Chondrocyte (in vitro differentiated cells): ENCODE data around the gene COMMD3. TPM values are rescaled to one million over a fixed set of nuclear protein-coding genes. Genes with fewer than 3 reads are reported as not detected.
"Not testable (repeated sequence)": the region's sequence is repeated elsewhere in the genome, so short reads cannot be mapped to it uniquely, and the experiment has no call there.

Experiments
- DNase-seq: peaks from one replicate; pipeline ENCODE4 v3.0.0; 2021; ENCODE audit warnings: mixed read lengths, low spot score
- H3K27ac Mint-ChIP-seq: one replicate; pipeline ENCODE4 v1.8.0; 2021; ENCODE audit warnings: mild to moderate bottlenecking, moderate library complexity, mixed read lengths; ENCODE audit not compliant: unreplicated experiment
- H3K27me3 Mint-ChIP-seq: 2 replicates; pipeline ENCODE4 v1.8.0; 2021; ENCODE audit warnings: low read depth, mixed read lengths
- H3K36me3 Mint-ChIP-seq: 2 replicates; pipeline ENCODE4 v1.8.0; 2021; ENCODE audit warnings: low read depth, mixed read lengths
- H3K4me1 Mint-ChIP-seq: 2 replicates; pipeline ENCODE4 v1.8.0; 2021; ENCODE audit warnings: low read depth, mild to moderate bottlenecking, mixed read lengths
- H3K4me3 Mint-ChIP-seq: one replicate; pipeline ENCODE4 v1.8.0; 2021; ENCODE audit warnings: mild to moderate bottlenecking, moderate library complexity, mixed read lengths; ENCODE audit not compliant: unreplicated experiment
- H3K9me3 Mint-ChIP-seq: 2 replicates; pipeline ENCODE4 v1.8.0; 2021; ENCODE audit warnings: low read depth, mixed read lengths
- total RNA-seq: library from RNA; stranded (reverse); gene quantifications from 3 replicates; pipeline ENCODE4 v1.2.1, GENCODE V29; 2021
- TF ChIP-seq, protein P1 (sequence below): fragments of 200-600 bp; sonication (generic); IDR thresholded peaks from 2 replicates; pipeline ENCODE4 v1.5.0; 2021; ENCODE audit warnings: antibody characterized with exemption, mild to moderate bottlenecking, moderate library complexity

Gene COMMD3
- total RNA-seq, 1 donor from 2014 or later: 51.4 TPM

GRCh38 chr10:22351131-22351703, 35.0 kb downstream of the COMMD3 start:
- peaks cover 18% of the 10 kb centered on the region for H3K27me3 Mint-ChIP-seq
- H3K36me3 Mint-ChIP-seq: peaks cover 4% of the 10 kb centered on the region
- TF ChIP-seq, protein P1, sequence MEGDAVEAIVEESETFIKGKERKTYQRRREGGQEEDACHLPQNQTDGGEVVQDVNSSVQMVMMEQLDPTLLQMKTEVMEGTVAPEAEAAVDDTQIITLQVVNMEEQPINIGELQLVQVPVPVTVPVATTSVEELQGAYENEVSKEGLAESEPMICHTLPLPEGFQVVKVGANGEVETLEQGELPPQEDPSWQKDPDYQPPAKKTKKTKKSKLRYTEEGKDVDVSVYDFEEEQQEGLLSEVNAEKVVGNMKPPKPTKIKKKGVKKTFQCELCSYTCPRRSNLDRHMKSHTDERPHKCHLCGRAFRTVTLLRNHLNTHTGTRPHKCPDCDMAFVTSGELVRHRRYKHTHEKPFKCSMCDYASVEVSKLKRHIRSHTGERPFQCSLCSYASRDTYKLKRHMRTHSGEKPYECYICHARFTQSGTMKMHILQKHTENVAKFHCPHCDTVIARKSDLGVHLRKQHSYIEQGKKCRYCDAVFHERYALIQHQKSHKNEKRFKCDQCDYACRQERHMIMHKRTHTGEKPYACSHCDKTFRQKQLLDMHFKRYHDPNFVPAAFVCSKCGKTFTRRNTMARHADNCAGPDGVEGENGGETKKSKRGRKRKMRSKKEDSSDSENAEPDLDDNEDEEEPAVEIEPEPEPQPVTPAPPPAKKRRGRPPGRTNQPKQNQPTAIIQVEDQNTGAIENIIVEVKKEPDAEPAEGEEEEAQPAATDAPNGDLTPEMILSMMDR: no peak
- H3K27ac Mint-ChIP-seq: no peak overlapping the region
- H3K9me3 Mint-ChIP-seq: peaks cover 3% of the 10 kb centered on the region
- no peaks in the 10 kb centered on the region for H3K4me1 Mint-ChIP-seq
- no peak overlapping the region for H3K4me3 Mint-ChIP-seq
- DNase-seq: no peak

GRCh38 chr10:22356324-22356873, 40.2 kb downstream of the COMMD3 start:
- Mint-ChIP-seq H3K4me1 (no peaks in the 10 kb centered on the region), H3K27ac (no peak overlapping the region), H3K36me3 (peaks cover 5% of the 10 kb centered on the region), H3K27me3 (peaks cover 7% of the 10 kb centered on the region), H3K9me3 (no peaks in the 10 kb centered on the region), H3K4me3 (no peak overlapping the region)
- TF ChIP-seq, protein P1: no peak
- no peak for DNase-seq

DNA sequence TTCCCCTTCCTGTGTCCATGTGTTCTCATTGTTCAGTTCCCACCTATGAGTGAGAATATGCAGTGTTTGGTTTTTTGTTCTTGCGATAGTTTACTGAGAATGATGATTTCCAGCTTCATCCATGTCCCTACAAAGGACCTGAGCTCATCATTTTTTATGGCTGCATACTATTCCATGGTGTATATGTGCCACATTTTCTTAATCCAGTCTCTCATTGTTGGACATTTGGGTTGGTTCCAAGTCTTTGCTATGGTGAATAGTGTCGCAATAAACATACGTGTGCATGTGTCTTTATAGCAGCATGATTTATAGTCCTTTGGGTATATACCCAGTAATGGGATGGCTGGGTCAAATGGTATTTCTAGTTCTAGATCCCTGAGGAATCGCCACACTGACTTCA, 41.6 kb downstream of the COMMD3 start:
- H3K27me3 Mint-ChIP-seq, H3K27ac Mint-ChIP-seq, H3K36me3 Mint-ChIP-seq, H3K4me1 Mint-ChIP-seq, H3K4me3 Mint-ChIP-seq, H3K9me3 Mint-ChIP-seq, DNase-seq: not testable (repeated sequence)

- H3K27me3 Mint-ChIP-seq: no peaks in the 10 kb centered on the region
- H3K4me3 Mint-ChIP-seq: no peak overlapping the region
- DNase-seq: no peak
- H3K27ac Mint-ChIP-seq: no peak overlapping the region
- H3K36me3 Mint-ChIP-seq: no peaks in the 10 kb centered on the region
- TF ChIP-seq, protein P1: no peak
- H3K9me3 Mint-ChIP-seq: no peaks in the 10 kb centered on the region
- H3K4me1 Mint-ChIP-seq: no peaks in the 10 kb centered on the region
Observed at GRCh38 chr10:22363305-22363704, 47.1 kb downstream of the COMMD3 start.

DNA sequence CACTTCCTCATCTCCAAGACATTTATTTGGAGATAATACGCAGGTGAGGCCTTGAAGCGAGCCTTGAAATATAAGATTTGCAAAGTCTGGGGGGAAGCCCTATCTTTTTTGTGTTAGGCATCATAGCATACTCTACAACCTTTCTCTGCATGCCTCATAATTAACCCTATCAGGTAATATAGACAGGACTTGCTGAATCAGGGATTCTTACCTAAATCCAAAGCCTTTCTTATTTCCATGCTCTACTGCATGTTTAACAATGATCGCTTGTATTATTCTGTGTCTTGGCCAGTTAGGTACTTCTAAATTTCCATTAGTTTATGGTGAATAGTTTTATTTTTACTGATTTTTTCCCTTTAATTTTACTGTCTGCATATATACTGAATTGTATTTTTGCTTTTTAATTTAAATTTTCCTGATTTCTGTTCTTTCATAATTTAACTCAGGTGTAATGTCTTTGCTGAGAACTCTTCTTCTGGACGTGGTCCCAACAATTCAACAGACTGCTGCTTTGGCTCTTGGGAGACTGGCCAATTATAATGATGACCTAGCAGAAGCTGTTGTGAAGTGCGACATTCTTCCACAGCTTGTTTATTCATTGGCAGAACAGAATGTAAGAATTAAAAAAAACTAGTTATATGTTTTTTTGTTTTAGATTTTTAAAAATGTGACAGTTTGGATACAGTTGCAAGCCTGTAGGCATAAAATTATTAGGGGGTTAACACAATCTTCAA, 48.4 kb downstream of the COMMD3 start:
- no peaks in the 10 kb centered on the region for H3K36me3 Mint-ChIP-seq

More for the DNA sequence above, 48.4 kb downstream of the COMMD3 start:
- no peak overlapping the region for H3K27ac Mint-ChIP-seq
- H3K4me3 Mint-ChIP-seq: no peak overlapping the region
- no peak for DNase-seq
- H3K4me1 Mint-ChIP-seq: no peaks in the 10 kb centered on the region
- H3K27me3 Mint-ChIP-seq: no peaks in the 10 kb centered on the region
- no peaks in the 10 kb centered on the region for H3K9me3 Mint-ChIP-seq
- TF ChIP-seq, protein P1: no peak
